Ovary (tissue), 3 donors: ENCODE measurements around the gene CHCHD3.

Experiments
- CTCF ChIP-seq, 3 donors: fragments of 450-650 bp in 2 of 3; fragments of 200-600 bp in 1 of 3; IDR thresholded peaks; one replicate each; pipeline versions ENCODE4 v1.5.1 to v1.8.0; 2016 to 2022; ENCODE audit warnings: antibody characterized with exemption in 3 of 3, mild to moderate bottlenecking in 1 of 3
- POLR2A ChIP-seq: fragments of 450-650 bp; IDR thresholded peaks from one replicate; pipeline ENCODE4 v1.6.1; 2017; ENCODE audit warnings: antibody characterized with exemption, mild to moderate bottlenecking, moderate library complexity
- donor health status: DM: no; HTN: no; CAD: no.

GRCh38 chr7:132756484-132756990 is 325.4 kb downstream of the CHCHD3 start:
- TF ChIP-seq CTCF (IDR thresholded peaks at IDR 0.05) (no peak), POLR2A (no peak)
